Caco-2 (cell line): ENCODE results near the gene SCN9A. TPM values are rescaled to one million over a fixed set of nuclear protein-coding genes. Genes with fewer than 3 reads are reported as not detected.

Experiments used
- BruUV-seq: library from RNA; stranded (reverse); fragments of 400-500 nt; replicated peaks from 2 replicates; lab custom pipeline; 2021; lab: Mats Ljungman, UMichigan
- CTCF ChIA-PET: fragments of 300-600 bp; sonication (Branson Sonifier 250); formaldehyde crosslinking; loops from one replicate; lab custom pipeline; 2022; ENCODE audit warnings: antibody characterized with exemption; lab: Charles Lee
- POLR2A ChIA-PET: fragments of 300-600 bp; sonication (Branson Sonifier 250); formaldehyde crosslinking; loops from one replicate; lab custom pipeline; 2022; ENCODE audit warnings: antibody characterized with exemption; lab: Charles Lee
- DNase-seq, 2 experiments: peaks; one replicate each; pipeline versions ENCODE4 v3.0.0 to v3.0.0-alpha.2; 2020 to 2022
- H3K27me3 ChIP-seq: replicated peaks from 2 replicates; pipeline ENCODE4 v1.6.0; 2011; ENCODE audit warnings: low read length; ENCODE audit not compliant: control insufficient read depth, insufficient read depth
- H3K36me3 ChIP-seq: 2 replicates; pipeline ENCODE4 v1.5.1; 2011; ENCODE audit warnings: low read length; ENCODE audit not compliant: control insufficient read depth, insufficient read depth
- H3K4me1 ChIP-seq: fragments of 250-450 bp; sonication (Bioruptor Pico); 2 replicates; pipeline ENCODE4 v1.5.1; 2020; ENCODE audit warnings: mild to moderate bottlenecking
- H3K4me3 ChIP-seq: 2 replicates; pipeline ENCODE4 v1.5.1; 2011; ENCODE audit warnings: low read depth, mild to moderate bottlenecking, control low read depth, low read length
- H3K9me3 ChIP-seq: fragments of 250-450 bp; sonication (Bioruptor Pico); 2 replicates; pipeline ENCODE4 v1.5.1; 2020; ENCODE audit warnings: mild to moderate bottlenecking, moderate library complexity
- H3K27ac Mint-ChIP-seq: one replicate; pipeline ENCODE4 v1.8.0; 2022; ENCODE audit warnings: mixed read lengths; ENCODE audit not compliant: unreplicated experiment
- H3K27me3 Mint-ChIP-seq: one replicate; pipeline ENCODE4 v1.8.0; 2022; ENCODE audit warnings: mixed read lengths; ENCODE audit not compliant: insufficient read depth, unreplicated experiment
- H3K36me3 Mint-ChIP-seq: one replicate; pipeline ENCODE4 v1.8.0; 2022; ENCODE audit warnings: mild to moderate bottlenecking, mixed read lengths; ENCODE audit not compliant: insufficient read depth, unreplicated experiment
- H3K4me1 Mint-ChIP-seq: one replicate; pipeline ENCODE4 v1.8.0; 2022; ENCODE audit warnings: low read depth, mixed read lengths; ENCODE audit not compliant: unreplicated experiment
- H3K4me3 Mint-ChIP-seq: one replicate; pipeline ENCODE4 v1.8.0; 2022; ENCODE audit warnings: mild to moderate bottlenecking, moderate library complexity, mixed read lengths; ENCODE audit not compliant: unreplicated experiment
- H3K9me3 Mint-ChIP-seq: one replicate; pipeline ENCODE4 v1.8.0; 2022; ENCODE audit warnings: mixed read lengths; ENCODE audit not compliant: unreplicated experiment
- intact Hi-C: fragments of 100-400 bp; cut with micrococcal nuclease; formaldehyde crosslinking; loops from one replicate; pipeline ENCODE4 v1.10.0; 2022; ENCODE audit not compliant: unreplicated experiment
- total RNA-seq: library from RNA; stranded (reverse); gene quantifications from 2 replicates; pipeline ENCODE4 v1.2.3, GENCODE V29; 2022
- TF ChIP-seq, protein P1 (sequence below), 2 experiments: fragments of 200-600 bp in 1 of 2; IDR thresholded peaks; 1 replicate in 1 of 2; 2 replicates in 1 of 2; pipeline versions ENCODE4 v1.5.1 to v1.8.0; 2011 to 2022; ENCODE audit warnings: antibody characterized with exemption in 1 of 2, control low read depth in 1 of 2, inconsistent platforms in 1 of 2, low read depth in 1 of 2, low read length in 1 of 2, mild to moderate bottlenecking in 1 of 2, moderate library complexity in 1 of 2; ENCODE audit not compliant: insufficient read depth in 1 of 2, severe bottlenecking in 1 of 2, unreplicated experiment in 1 of 2

The SCN9A gene
- total RNA-seq, 1 experiment from 2014 or later: 18.5 TPM

DNA sequence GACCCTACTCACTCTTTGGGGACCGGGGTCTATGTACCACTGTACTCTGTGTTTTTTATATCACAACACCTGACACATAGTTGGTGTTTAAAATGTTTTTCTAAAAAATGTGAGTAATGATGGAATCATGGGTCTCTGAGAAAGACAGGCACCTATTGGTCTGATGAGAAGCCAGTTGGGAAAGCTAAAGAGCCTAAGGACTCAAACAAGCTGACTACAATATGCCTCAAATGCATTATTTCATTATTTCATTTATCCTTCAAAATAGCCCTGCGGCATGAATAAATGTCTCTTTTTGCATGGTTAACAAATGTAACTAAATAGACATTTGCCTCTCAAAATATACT is 145.0 kb downstream of the SCN9A start:
- H3K9me3 ChIP-seq: no peaks in the 10 kb centered on the region
- POLR2A ChIA-PET: no interaction called here
- H3K4me1 Mint-ChIP-seq: no peaks in the 10 kb centered on the region
- H3K27me3 ChIP-seq: no peaks in the 10 kb centered on the region
- no peak overlapping the region for H3K27ac Mint-ChIP-seq
- no peak overlapping the region for H3K4me3 Mint-ChIP-seq
- no peaks in the 10 kb centered on the region for H3K9me3 Mint-ChIP-seq
- no peaks in the 10 kb centered on the region for H3K27me3 Mint-ChIP-seq
- no peaks in the 10 kb centered on the region for H3K36me3 Mint-ChIP-seq
- intact Hi-C loops: no loop called here
- H3K36me3 ChIP-seq: no peaks in the 10 kb centered on the region
- BruUV-seq: no TSS peak
- no peaks in the 10 kb centered on the region for H3K4me1 ChIP-seq
- CTCF ChIA-PET: no interaction called here
- DNase-seq: no peak
- H3K4me3 ChIP-seq: no peak overlapping the region
- TF ChIP-seq, protein P1, sequence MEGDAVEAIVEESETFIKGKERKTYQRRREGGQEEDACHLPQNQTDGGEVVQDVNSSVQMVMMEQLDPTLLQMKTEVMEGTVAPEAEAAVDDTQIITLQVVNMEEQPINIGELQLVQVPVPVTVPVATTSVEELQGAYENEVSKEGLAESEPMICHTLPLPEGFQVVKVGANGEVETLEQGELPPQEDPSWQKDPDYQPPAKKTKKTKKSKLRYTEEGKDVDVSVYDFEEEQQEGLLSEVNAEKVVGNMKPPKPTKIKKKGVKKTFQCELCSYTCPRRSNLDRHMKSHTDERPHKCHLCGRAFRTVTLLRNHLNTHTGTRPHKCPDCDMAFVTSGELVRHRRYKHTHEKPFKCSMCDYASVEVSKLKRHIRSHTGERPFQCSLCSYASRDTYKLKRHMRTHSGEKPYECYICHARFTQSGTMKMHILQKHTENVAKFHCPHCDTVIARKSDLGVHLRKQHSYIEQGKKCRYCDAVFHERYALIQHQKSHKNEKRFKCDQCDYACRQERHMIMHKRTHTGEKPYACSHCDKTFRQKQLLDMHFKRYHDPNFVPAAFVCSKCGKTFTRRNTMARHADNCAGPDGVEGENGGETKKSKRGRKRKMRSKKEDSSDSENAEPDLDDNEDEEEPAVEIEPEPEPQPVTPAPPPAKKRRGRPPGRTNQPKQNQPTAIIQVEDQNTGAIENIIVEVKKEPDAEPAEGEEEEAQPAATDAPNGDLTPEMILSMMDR (IDR thresholded peaks at IDR 0.05; ENCODE audit: insufficient read depth in 1 of 2, low read depth in 1 of 2, low read length in 1 of 2, severe bottlenecking in 1 of 2, unreplicated experiment in 1 of 2): no peak

DNA sequence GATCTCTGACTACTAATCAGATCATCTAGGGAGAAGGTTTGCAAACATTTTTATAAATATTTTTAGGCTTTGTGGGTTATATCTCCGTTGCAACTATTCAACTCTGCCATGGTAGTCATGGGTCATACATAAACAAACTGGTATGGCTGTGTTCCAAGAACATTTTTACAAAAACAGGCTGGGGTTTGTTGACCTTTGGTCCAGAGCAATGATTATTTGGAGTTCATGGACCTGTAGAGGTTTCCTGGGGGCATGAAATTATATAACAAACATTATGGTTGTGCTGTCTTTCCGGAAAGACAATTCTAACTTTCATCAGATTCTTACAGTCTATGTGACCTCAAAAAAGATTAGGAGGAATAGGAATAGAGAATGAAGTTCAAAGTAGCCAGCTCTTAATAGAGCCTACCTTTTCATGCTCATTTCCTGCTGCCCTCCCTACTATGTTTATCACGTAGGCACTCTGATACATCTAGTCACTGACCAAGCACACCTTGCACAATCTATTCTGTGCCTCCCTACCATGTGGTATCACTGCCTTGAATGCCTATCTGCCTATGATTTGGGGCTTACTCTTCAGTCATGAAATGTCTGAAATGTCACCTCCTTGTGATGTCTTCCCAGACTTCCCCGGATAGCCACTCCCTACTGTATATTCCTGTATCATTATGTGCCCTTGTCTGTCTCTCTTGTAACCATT is 145.6 kb downstream of the SCN9A start:
- BruUV-seq: no TSS peak
- H3K4me1 ChIP-seq: no peaks in the 10 kb centered on the region
- Mint-ChIP-seq H3K27me3 (no peaks in the 10 kb centered on the region), H3K9me3 (no peaks in the 10 kb centered on the region), H3K4me1 (no peaks in the 10 kb centered on the region), H3K36me3 (no peaks in the 10 kb centered on the region), H3K27ac (no peak overlapping the region), H3K4me3 (no peak overlapping the region)
- H3K4me3 ChIP-seq: no peak overlapping the region
- no peak for DNase-seq
- TF ChIP-seq, protein P1 (IDR thresholded peaks at IDR 0.05; ENCODE audit: insufficient read depth in 1 of 2, low read depth in 1 of 2, low read length in 1 of 2, severe bottlenecking in 1 of 2, unreplicated experiment in 1 of 2): no peak
- no peaks in the 10 kb centered on the region for H3K27me3 ChIP-seq
- ChIA-PET CTCF (no interaction called here), POLR2A (no interaction called here)
- H3K9me3 ChIP-seq: no peaks in the 10 kb centered on the region
- intact Hi-C loops: no loop called here
- H3K36me3 ChIP-seq: no peaks in the 10 kb centered on the region

DNA sequence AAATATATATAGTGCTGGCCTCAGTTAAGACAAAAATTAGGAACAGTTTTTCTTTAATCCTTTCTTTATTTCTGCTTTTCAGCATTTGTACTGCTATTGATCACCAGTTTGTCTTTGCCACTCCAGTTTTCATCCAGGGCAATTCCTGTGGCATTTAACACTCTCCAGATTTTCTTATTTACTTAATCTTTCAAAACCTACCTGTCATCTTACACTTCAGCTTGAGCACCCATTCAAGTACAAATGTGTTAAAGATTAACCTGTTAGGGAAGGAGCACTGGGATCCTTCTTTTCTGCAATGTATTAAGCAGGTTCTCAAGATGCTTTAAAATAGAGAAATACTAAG is 146.1 kb downstream of the SCN9A start:
- POLR2A ChIA-PET: no interaction called here
- BruUV-seq: no TSS peak
- no peak overlapping the region for H3K27ac Mint-ChIP-seq
- Histone ChIP-seq H3K4me3 (no peak overlapping the region), H3K4me1 (no peaks in the 10 kb centered on the region), H3K27me3 (no peaks in the 10 kb centered on the region), H3K9me3 (no peaks in the 10 kb centered on the region), H3K36me3 (no peaks in the 10 kb centered on the region)
- no peaks in the 10 kb centered on the region for H3K9me3 Mint-ChIP-seq
- TF ChIP-seq, protein P1 (IDR thresholded peaks at IDR 0.05; ENCODE audit: insufficient read depth in 1 of 2, low read depth in 1 of 2, low read length in 1 of 2, severe bottlenecking in 1 of 2, unreplicated experiment in 1 of 2): no peak
- CTCF ChIA-PET: no interaction called here
- H3K36me3 Mint-ChIP-seq: no peaks in the 10 kb centered on the region
- no peak for DNase-seq
- no peak overlapping the region for H3K4me3 Mint-ChIP-seq
- intact Hi-C loops: no loop called here
- H3K27me3 Mint-ChIP-seq: no peaks in the 10 kb centered on the region
- no peaks in the 10 kb centered on the region for H3K4me1 Mint-ChIP-seq
